ENCODE data around the gene SLC5A5.

The SLC5A5 gene

GRCh38 chr19:17926044-17926443, 54.3 kb downstream of the SLC5A5 start:
- no peak for DNase-seq

GRCh38 chr19:17929056-17929455, 57.3 kb downstream of the SLC5A5 start:
- no peak for DNase-seq

DNA sequence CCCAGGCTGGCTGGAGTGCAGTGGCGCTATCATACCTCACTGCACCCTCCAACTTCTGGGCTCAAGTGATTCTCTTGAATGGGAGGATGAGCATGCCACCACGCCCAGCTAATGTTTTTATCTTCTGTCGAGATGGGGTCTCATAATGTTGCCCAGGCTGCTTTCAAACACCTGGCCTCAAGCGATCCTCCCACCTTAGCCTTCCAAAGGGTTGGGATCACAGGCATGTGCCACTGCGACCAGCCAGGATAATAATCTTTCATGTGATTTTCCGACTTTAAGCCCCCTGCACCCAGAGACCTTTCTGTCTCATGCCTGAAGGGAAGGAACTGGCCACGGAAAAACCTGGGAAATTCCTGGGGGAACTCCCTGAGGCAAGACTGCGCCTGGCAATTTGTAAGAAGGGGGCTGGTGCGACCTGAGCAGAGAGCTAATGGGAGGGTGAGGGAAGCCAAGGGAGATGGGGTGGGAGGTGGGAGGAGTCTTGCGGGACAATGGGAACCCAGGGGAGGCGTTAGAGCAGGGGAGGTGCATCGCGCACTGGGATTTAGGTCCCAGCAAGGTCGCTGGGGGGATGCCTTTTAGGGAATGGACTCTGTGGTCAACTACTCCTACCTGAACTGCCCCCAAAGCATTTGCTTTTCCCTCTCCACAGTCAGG, 59.9 kb downstream of the SLC5A5 start:
- no peak for DNase-seq

- peak; percentile 85 to 89 for DNase-seq
Observed at GRCh38 chr19:17932485-17933338, 61.0 kb downstream of the SLC5A5 start, which contains the start of gene CCDC124. Gene CCDC124, plus strand, starts transcription at chr19:17933015. Its CDS starts 3,406 bp downstream, at chr19:17936421.

GRCh38 chr19:17933414-17934129, 61.8 kb downstream of the SLC5A5 start:
- no peak for DNase-seq

DNA sequence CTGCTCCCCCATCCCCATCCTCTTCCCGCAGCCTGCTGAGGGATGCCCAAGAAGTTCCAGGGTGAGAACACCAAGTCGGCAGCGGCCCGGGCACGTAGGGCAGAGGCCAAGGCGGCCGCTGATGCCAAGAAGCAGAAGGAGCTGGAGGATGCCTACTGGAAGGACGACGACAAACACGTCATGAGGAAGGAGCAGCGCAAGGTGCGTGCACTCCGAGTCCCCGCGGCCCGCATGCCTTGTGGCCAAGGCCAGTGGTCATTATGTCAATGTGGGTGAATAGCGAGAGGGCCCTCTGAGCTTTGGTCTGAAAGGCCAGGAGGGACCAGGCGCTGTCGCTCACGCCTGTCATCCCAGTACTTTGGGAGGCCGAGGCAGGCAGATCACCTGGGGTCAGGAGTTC, 64.6 kb downstream of the SLC5A5 start:
- DNase-seq: no peak

DNA sequence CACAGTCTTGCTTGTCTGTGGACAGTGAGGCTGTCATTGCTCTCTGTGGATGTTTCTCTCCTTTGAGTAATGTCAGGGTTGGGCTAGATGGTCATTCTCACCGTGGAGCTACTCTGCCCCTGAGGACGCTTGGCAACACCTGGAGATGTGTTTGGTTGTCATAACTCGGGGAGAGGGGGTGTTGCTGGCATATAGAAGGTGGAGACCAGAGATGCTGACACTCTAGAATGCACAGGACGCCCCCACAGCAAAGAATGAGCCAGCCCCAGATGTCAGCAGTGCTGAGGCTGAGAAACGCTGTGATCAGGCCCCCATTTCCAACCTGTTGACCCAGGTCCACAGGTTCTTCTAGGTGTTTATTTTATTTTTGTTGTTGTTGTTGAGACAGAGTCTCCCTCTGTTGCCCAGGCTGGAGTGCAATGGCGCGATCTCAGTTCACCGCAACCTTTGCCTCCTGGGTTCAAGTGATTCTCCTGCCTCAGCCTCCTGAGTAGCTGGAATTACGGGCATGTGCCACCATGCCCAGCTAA, 65.7 kb downstream of the SLC5A5 start:
- no peak for DNase-seq

DNA sequence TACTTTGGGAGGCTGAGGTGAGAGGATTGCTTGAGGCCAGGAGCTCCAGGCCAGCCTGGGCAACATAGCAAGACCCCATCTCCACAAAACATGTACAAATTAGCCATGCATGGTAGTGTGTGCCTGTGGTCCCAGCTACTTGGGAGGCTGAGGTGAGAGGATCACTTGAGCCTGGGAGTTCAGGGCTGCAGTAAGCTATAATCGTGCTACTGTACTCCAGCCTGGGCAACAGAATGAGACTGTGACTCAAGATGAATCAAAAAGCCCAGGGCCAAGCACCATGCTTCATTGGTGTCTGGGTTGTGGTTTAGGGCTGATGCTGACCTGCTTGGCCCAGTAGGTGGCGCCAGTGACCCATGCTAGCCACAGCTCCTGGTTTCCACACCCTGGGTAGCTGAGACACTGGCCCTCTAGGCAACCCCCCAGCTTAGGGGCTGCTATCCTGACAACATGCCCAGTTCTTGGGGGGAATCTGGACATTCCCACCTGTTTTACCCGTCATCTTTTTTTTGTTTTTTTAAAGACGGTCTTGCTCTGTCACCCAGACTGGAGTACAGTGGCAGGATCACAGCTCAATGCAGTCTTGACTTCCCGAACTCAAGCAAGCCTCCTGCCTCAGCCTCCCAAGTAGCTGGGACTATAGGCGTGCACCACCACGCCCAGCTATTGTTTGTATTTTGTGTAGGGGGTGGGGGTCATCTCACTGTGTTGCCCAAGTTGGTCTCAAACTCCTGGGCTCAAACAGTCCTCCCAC, 66.5 kb downstream of the SLC5A5 start:
- DNase-seq: peak; percentile 65 to 71

- DNase-seq: no peak
Observed at GRCh38 chr19:17942181-17942580, 70.4 kb downstream of the SLC5A5 start.

GRCh38 chr19:17942582-17943273, 71.0 kb downstream of the SLC5A5 start:
- no peak for DNase-seq

DNA sequence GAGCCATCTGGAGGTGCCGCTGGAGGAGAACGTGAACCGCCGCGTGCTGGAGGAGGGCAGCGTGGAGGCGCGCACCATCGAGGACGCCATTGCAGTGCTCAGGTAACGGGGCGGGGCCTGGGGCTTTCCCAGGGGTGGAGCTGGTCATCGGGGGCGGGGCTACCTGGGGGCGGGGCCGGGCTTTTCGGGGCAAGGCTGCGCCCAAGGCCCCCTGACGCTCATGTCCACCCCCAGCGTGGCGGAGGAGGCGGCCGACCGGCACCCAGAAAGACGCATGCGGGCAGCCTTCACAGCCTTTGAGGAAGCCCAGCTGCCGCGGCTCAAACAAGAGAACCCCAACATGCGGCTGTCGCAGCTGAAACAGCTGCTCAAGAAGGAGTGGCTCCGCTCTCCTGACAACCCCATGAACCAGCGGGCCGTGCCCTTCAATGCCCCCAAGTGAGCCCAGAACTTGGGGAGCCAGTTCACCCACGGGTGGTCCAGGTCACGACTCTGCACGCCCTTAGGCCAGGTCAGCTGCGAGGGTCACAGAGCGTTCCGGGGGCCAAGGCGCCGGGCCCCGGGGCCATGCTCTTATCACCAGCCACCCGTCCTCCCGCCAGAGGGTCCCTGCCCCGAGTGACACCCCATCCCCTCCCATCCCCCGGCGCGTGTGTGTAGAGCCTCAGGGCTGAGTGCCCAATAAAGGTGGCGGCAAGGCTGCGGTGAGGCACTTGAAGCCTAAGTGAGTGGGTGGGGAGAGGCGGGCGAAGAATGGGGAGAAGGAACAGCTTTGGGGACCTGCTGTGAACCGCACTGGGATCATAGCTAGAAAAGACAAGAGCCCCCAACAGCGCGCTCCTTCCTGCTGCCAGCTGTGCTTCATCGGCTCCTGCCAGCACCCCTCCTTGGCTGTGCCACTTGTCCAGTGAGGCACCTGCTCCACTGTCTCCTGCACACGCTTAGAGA, 71.8 kb downstream of the SLC5A5 start:
- no peak for DNase-seq

DNA sequence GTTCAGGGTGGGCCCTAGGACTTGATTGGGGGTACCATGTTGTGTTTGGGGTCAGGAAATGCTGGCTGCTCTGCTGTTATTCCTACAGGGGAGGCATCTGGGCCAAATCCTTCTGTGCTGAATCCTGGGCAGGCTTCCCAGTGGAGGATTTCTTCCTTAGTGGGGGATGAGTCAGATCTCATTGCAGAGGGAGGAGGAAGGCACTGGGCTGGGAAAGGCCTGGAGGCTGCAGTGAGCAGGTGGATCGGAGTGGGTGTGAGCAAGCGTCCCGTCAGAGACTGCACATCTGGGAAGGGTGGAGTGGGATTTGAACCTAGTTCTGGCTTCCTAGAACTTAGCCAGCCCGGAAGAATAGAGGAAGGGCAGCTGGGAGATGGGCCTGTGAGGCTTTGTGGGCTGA, 72.6 kb downstream of the SLC5A5 start:
- DNase-seq: no peak

Measured in AML-193 (cell line).